Glutamatergic neuron (in vitro differentiated cells): ENCODE data around the gene GARS1. TPM values are rescaled to one million over a fixed set of nuclear protein-coding genes. Genes with fewer than 3 reads are reported as not detected.

Experiments
- DNase-seq: peaks from one replicate; pipeline ENCODE4 v3.0.0; 2022
- H3K27ac Mint-ChIP-seq: one replicate; pipeline ENCODE4 v1.8.0; 2020; ENCODE audit warnings: mild to moderate bottlenecking, mixed read lengths, inconsistent platforms; ENCODE audit not compliant: unreplicated experiment
- H3K27me3 Mint-ChIP-seq: one replicate; pipeline ENCODE4 v1.8.0; 2020; ENCODE audit warnings: mild to moderate bottlenecking, moderate library complexity, mixed read lengths, inconsistent platforms; ENCODE audit not compliant: unreplicated experiment
- H3K36me3 Mint-ChIP-seq: one replicate; pipeline ENCODE4 v1.8.0; 2020; ENCODE audit warnings: mild to moderate bottlenecking, mixed read lengths, inconsistent platforms; ENCODE audit not compliant: unreplicated experiment
- H3K4me1 Mint-ChIP-seq: one replicate; pipeline ENCODE4 v1.8.0; 2020; ENCODE audit warnings: mild to moderate bottlenecking, low read depth, mixed read lengths, inconsistent platforms; ENCODE audit not compliant: unreplicated experiment
- H3K4me3 Mint-ChIP-seq: one replicate; pipeline ENCODE4 v1.8.0; 2020; ENCODE audit warnings: mild to moderate bottlenecking, mixed read lengths, inconsistent platforms; ENCODE audit not compliant: unreplicated experiment
- H3K9me3 Mint-ChIP-seq: one replicate; pipeline ENCODE4 v1.8.0; 2020; ENCODE audit warnings: mild to moderate bottlenecking, moderate library complexity, mixed read lengths, inconsistent platforms; ENCODE audit not compliant: unreplicated experiment
- CTCF ChIP-seq: fragments of 200-600 bp; sonication (generic); IDR thresholded peaks from one replicate; pipeline ENCODE4 v1.5.0; 2021; ENCODE audit not compliant: partially characterized antibody, unreplicated experiment
- total RNA-seq: library from RNA; stranded (reverse); fragmentation: NEBNext Ultra II Directional; extraction: Animal tissue kit (Norgen Biotek cat#: 25700); gene quantifications from one replicate; pipeline ENCODE4 v1.2.1, GENCODE V29; 2021; ENCODE audit not compliant: unreplicated experiment

Gene GARS1
- total RNA-seq, 1 donor from 2014 or later: 511 TPM

DNA sequence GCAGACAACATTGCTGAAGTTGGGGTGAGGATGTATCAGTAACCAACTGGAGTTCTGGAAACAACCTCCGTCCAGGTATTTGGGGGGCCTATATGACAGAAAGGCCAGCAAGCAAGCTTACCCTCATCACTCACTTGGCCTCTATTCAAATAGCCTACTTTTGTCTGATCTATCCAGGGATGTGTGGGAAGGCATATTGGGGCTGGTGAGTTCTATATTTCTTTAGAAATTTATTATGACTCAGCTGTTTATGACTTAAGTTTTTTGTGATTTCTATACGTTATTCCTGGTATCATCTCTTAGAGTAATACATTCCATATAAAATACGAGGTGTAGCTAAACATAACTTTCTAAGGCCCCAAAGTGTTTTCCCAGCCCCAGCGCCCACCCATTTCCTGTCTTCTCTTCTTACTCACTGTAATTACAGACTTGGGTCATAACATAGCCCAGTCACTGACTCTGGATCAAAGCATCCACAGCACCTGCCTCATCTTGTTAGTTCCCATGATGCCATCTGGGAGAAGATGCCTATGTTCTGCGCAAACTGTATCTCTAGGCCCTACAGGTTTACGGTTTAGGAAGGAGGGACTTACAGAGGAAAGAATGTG is 18.1 kb downstream of the GARS1 start:
- Mint-ChIP-seq H3K27me3 (no peaks in the 10 kb centered on the region), H3K36me3 (peaks cover 6% of the 10 kb centered on the region), H3K9me3 (peaks cover 2% of the 10 kb centered on the region), H3K4me3 (no peak overlapping the region), H3K27ac (no peak overlapping the region), H3K4me1 (no peaks in the 10 kb centered on the region)
- no peak for DNase-seq
- TF ChIP-seq CTCF: no peak

DNA sequence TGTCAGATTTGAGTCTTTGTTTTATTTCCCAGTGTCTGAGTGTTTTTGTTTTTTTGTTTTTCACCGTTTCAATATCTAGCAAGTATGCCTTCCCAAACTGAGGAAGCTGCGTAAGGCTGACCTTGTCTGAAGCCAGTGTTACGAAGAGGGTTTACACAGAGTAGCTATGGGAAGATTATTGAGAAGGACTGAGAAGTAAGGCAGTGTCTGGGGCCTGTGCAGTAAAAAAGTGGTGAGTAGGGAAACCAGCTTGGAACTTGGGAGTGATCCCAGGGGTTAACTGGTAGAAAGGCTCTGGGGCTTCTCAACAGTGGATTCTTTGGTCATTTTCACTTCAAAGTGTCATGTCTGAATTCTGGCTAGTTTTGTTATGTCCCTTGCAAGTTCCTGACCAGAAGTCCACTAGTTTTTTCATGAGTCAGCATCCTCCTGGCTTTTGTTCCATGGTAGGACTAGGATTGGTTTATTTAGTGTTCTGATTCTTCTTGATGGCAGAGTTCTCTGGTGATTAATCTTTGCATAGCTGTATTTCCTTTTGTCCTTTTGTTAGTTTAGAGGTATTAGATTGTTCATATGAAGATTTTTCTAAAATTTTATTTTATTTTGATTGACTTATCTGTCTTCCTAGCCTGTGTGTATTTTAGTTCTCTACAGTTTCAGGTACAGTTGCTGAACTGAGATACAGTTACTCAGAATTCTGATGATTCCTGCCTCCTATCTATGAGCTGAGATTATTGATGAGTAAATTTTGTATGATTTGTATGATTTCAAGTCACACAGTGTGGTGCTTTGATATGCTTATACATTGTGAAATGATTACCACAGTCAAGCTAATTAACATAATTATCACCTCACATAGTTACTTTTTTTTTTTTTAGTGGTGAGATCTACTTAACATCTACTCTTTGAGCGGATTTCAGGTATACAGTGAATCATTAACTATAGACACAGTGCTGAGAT is 19.0 kb downstream of the GARS1 start:
- DNase-seq: no peak
- H3K27me3 Mint-ChIP-seq: no peaks in the 10 kb centered on the region

DNA sequence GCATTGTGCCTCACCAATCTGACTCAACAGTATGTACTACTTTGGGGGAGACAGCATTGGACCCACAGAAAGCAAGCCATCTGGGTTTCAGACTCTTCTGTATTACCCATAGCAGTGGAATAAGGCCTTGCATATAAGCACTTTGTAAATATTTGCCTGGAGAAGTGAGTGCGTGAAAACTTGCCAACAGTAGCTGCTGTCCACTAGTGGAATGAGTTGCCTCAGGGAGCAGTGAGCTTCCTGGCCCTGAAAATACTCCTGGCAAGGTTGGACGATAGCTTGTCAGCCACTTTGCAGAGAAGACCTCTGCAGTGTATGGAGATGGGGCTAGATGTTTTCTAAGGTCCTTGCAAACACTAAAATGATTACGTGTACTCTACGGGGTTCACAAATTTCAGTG is 21.6 kb downstream of the GARS1 start:
- Mint-ChIP-seq H3K36me3 (peaks cover 6% of the 10 kb centered on the region), H3K9me3 (no peaks in the 10 kb centered on the region), H3K27me3 (no peaks in the 10 kb centered on the region), H3K27ac (peak overlapping the region; percentile 1), H3K4me3 (no peak overlapping the region), H3K4me1 (no peaks in the 10 kb centered on the region)
- DNase-seq: no peak
- TF ChIP-seq CTCF: no peak

More for the DNA sequence above, 19.0 kb downstream of the GARS1 start:
- Mint-ChIP-seq H3K27ac (peak overlapping the region; percentile 44), H3K36me3 (peaks cover 6% of the 10 kb centered on the region), H3K4me1 (no peaks in the 10 kb centered on the region), H3K9me3 (peaks cover 2% of the 10 kb centered on the region), H3K4me3 (no peak overlapping the region)
- TF ChIP-seq CTCF: no peak

- no peak for TF ChIP-seq CTCF
- Mint-ChIP-seq H3K4me3 (no peak overlapping the region), H3K36me3 (peaks cover 6% of the 10 kb centered on the region), H3K4me1 (no peaks in the 10 kb centered on the region), H3K27ac (peak overlapping the region; percentile 46), H3K27me3 (no peaks in the 10 kb centered on the region), H3K9me3 (no peaks in the 10 kb centered on the region)
- no peak for DNase-seq
These were observed 22.7 kb downstream of the GARS1 start for GRCh38 chr7:30617359-30617758.

- H3K9me3 Mint-ChIP-seq: no peaks in the 10 kb centered on the region
- no peak overlapping the region for H3K4me3 Mint-ChIP-seq
- no peak overlapping the region for H3K27ac Mint-ChIP-seq
- TF ChIP-seq CTCF: no peak
- no peak for DNase-seq
- no peaks in the 10 kb centered on the region for H3K4me1 Mint-ChIP-seq
- H3K27me3 Mint-ChIP-seq: no peaks in the 10 kb centered on the region
- H3K36me3 Mint-ChIP-seq: peaks cover 6% of the 10 kb centered on the region
These were observed 23.5 kb downstream of the GARS1 start for GRCh38 chr7:30618080-30618676.
